ENCODE measurements around the gene IGF1R.

IGF1R gene

DNA sequence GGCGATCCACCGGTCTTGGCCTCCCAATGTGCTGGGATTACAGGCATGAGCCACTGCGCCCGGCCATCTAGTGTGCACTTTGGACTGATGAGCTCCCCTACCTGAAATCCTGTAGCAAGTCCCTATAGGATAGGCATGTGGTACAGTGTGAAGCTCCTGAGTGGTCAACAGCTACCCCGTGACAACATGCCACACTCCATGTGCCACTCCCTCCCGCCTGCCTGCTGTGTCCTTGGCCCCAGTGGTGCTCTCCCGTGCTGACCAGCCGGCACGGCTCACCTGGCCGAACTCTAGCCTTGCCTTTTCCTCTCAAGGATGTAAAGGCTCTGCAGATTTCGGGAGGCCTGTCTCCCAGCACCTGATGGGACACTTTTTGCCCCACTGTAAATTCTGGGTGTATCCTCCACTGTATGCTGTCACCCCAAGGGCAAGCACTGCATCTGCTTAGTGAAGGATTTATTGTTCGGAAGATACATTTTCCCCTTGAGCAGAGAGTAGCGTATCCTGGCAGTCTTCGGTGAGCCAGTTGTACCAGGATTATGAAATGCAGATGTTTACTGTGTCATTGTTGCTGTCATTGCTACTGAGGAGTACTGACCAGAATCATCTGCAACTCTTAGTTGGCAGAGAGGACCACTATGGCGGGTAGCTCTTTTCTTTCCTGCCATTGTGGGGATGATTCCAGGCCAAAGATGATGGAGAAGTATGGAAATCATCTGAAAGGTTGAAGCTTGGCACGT lies 64.7 kb downstream of the IGF1R start:
- DNase-seq: no peak

DNA sequence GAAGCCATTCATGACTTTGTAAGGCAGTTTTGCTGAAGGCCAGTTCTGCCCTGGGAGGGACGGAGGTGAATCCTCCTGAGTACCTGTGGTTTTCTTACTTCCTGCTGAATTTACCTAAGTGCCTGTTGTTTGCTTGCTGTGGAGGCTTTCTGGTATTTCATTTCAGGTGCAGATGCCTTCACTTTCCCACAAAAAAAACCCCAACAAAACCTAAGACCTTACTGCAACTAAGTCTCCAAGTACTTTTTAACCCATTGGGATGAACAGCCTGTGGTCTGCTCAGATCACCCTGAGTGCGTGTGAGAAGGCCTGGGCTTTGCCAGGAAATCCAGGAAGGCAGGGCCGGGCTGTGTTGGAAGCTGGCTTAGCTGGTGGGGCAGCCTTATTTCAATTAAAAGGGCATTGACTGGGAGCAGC lies 65.3 kb downstream of the IGF1R start:
- no peak for DNase-seq

DNA sequence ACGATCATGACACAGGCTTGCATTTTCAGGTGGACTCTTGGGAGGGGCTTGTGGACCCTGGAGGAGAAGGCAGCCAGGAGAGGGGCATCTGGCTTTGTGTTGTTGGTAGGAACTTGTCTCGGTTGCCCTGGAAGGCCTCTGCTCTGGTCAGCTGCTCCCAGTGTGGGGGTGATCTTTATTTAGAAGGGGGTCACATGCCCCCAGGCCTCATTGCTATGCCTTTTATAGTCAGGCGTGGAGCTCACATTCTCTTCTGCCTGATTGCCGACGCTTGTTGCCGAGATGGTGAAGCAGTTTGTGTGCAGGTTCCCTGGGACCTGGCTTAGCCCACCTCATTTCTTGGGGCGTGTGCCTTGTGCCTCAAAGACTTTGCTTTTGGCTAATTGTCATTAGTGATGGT lies 66.6 kb downstream of the IGF1R start:
- no peak for DNase-seq

DNA sequence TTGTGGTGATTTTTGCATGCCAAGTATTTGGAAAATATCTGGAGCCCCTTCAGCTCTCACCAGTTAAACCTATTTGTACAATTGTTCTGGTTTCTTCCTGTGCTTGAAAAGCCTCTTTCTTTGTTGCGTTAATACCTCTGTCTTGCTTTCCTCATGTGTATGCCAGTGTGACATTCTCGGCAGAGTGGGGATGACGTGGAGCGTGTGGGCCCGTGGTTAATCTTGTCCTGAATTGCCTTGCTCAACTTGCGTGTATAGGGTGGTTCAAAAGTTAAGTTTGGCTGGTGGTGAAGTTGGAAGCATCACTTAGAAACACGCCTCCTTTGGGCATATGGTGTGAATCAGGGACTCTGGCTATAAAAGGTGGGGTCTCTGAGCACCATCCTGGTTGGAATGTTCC lies 67.1 kb downstream of the IGF1R start:
- DNase-seq: no peak

DNA sequence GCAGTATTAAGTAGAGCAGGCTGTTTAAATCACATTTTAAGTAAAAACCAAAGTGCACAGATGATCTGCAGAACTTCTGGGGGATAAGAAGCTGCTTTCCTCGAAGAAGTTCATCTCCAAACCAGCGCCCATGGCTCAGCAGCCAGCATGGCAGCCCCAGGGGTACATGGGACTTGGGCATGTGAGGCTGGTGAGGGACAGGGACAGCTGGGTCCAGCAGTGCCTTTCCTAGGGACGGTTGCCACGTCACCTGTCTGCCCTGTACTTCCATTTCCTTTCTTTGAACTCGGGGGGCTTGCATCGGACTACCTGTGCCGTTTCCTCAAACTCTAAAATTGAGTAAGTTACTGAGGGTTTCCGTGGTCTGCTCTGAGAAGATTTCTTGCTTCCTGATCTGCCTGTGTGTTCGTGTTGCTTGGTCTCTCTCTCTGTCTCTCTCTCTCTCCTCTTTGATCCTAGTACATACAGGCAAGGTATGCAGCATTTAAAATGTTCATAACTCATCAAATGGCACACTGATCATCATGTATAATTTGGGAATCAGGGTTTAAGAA lies 67.6 kb downstream of the IGF1R start:
- DNase-seq: no peak

DNA sequence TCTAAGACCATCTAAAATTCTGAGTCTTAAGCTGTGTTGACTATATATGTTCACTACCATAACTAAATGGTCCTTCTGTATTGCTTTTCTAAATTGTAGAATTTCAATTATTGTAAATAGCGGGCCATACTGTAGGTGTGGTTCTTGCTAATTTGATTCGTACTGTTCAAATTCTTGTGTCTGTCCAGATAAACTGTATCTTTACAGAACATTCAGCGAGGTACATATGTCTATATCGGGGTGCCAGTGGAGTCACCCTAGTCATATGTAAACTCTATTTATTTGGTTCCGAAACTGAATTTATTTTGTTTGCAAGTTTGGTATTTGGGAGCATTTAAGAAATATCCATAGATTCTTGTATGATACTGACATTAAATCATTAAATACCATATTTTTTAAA lies 69.0 kb downstream of the IGF1R start:
- DNase-seq: no peak

DNA sequence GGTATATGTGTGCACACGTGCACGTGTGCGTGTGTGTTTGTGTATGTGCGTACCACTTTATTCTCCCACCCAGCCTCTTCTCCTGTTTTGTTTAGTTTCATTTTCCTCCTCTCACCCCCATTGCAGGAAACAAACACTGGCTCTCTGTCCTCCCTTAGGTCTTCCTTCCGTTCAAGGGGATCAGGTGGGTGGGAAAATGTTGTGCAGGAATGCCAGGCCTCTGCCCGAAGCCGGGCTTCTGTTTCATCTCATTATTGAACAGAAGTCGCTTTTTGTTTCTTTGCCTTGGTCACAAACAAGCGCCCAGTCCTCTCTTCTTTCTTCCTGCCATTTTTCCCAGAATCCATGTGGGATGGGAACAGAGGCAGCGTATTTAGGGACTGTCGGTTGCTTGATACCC lies 69.6 kb downstream of the IGF1R start:
- no peak for DNase-seq

DNA sequence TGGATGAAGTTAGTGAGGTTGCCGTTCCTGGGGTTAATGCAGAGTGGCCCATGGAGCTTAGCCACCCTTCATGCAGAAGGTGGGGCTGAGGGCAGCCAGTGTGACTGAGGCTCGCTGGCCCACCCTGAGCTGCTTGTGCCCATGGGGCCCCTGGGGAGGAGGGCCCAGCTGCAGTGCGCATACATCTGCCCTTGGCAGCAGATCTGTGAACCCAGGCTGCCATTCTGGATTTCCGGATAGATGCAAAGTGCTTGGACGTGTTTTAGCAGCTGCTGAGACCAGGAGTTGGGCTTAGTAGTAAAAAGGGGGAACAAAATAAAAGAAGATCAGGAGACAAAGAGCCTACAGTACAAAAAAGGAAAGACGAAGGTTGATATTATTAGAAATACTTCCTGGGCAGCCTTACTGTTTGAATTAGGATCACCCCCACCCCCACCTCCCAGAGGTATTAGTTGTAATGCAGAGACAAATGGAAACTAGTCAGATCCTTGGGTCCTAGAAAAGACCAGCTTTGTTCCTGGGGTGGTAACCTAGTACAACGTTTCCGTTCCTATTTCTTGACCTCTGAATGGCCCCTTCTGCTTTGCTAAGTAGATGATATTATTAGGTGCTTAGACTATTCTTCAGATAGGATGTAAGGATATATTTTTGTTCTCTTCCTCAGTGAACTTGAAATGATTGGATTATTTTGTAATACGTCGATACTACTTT lies 70.2 kb downstream of the IGF1R start:
- peak; percentile 34 for DNase-seq

DNA sequence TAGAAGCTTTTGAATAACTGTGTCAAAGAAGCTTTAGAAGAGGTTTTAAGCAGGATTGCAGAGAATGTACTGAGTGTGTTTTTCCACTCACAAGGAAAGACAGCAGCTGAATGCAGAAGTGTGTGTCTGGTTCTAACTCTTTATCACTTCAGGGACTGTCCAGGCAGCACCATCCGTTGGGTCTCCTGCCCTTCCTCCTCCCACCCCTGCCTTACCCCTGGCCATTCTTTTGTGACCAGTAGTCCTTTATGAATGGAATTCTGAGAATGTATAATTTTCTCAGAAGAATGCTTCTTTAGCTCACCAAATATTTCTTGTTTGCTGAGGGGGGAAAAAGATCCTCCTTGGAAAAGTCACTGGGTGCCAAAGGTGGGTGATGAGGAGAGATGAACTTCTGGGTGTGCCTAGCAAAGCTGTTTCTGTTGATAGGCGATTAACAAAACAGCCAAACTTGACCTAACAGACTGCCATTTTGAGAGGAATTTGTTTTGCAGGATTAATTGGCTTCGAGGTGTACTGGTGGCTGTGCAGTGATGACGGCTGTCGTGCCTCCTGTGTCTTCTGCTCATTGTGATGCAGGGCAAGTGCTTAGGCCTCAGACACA lies 70.9 kb downstream of the IGF1R start:
- no peak for DNase-seq

DNA sequence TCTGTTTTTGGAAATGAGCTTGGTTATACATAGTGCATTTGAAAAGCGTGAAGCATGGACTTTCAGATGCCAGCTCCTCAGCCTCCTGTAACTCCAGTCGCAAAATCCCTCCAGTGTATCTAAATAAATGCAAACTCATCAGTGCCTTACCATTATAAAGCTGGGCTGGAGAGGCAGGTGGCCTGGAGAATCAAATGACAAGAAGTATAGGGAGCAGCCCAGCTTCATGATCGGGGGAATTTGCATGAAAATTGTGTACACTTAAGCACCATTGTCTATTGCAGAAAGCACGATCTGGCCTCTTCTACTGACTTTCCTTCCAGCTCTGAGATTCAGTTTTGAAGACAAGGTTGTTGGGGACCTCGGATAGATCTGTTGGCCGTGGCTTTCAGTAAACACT lies 71.7 kb downstream of the IGF1R start:
- DNase-seq: no peak

DNA sequence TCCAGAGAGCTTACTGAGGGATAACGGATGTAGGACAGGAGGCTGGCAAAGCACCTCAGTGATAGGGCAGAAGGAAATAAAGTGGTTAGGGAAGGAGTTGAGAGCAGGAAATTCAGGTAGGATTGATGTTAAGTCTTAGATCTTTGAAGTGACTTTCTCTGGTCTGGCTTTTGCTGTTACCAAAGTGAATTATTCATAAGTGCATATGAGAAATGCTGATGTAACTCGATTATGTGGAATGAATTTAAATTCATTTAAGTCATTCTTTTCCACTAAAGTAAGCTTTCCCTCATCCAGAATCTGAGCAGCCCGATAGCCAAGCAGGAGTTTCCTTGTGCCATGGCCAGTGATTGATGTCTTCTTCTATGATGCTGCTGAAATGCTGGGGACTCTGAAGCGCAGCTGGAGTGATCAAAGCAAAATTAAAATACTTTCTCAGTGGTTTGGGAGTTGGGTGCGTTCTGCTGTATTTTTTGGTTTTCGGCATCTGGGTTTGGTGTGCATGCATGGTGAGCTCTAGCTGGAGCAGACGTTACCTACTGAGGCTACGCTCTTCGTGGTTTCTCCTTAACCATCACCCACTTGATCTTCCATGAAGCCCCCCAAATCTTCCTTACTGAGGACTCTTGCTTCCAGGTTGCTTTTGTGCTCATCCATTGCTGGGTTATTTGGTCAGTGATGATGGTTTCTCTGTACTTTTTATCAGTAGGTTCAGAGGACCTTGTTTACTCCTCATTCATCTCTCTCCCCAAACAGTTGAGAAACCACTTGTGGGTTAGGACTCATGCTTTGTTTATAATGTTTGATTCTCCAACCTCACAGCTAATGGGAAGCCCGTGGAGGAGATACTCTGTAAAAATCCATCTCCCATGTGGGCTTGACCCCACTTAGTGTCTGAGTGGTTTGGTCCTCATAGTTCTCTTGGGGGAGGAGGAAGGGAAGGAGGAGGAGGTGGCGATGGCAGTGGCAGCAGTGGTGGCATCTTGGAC lies 72.5 kb downstream of the IGF1R start:
- DNase-seq: no peak

DNA sequence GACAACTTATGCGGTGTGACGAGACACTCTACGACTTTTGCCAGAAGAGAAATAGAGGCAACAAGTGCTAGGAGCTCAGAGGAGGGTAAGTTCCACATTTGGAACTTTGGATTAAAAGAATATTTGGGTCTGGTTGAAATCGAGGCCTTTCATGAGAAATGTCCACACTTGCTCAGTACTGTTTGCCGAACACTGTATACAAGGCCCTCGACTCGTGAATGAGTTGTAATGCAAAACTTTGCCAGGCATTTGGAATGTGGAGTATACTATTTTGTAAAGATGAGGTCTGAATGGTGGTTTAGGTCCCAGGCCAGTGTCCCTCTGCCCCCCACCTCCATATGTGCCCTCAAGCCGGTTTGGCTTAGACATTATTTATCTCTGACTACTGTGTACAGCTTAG lies 73.9 kb downstream of the IGF1R start:
- no peak for DNase-seq

DNA sequence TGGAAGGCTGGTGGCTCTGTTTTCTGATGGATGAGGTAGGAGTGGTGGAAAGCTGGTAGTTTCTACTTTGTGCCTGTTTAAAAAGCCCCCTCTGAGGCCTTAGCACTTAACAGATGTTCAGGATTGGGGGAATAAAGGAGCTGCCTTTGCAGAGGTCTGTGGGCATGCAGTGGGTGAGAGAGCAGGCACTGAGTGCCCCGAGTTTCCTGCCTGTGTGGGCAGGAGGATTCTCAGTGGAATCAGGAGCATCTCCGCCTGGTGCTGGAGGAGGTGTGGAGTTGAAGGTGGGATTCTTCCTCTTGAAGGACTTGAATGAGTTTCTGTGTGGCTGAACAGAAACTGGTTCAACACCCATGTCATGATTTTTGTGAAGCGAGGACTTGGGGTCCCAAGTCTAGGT lies 74.3 kb downstream of the IGF1R start:
- no peak for DNase-seq

DNA sequence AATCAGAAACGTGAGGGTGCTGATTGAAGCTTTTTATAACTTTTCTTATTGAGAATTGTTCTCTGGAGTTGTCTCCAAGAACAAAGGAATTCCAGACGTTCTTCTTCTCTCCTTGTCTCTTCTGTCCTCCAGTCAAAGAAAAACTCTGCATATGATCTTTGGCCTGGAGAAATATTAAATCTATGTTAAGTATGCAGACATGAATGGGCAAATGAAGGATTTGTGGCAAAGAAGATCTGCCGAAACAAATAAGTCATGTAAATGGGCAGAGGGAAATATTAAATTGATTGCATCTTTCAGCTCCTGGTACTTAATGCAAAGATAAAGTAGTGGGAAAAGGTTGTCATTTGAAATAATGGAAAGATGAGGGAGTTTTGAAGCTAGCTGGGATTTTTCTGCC lies 74.9 kb downstream of the IGF1R start:
- DNase-seq: no peak

DNA sequence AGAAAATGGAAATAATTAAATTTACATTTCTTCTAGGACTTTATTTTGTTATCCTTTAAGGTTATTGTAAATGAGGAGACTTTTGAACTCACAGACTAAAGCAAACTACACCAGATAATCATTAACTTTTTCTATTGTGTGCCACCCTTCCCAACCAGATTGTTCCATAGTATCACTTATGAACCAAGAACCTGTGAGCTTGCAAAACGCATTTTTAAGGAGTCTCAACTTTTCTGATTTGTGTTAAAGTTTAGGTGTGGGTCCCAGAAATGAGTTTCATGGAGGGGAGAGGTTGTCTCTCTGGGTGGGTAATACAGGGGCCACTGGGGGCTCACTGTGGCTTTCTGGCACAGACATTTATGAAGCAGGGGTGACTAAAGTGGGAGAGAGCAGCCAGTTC lies 75.7 kb downstream of the IGF1R start:
- DNase-seq: no peak

DNA sequence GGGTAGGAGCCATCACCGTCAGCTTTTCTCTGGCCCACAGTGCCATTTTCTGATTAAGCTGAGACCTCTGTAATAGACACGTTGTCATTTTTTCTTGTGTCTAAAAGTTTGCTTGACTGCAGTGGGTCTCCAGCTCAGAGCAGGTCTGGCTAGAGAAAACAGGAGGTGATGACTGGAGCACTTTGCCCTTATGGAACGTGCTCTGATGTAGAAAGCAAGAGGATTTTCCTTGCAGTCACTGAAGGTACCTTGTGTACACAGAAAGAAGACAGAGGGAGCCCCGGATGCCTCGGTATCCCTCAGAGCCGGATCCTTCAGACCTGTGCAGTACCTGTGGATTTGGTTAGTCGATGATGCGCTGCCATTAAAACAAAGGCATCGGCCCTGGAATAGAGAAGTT lies 76.2 kb downstream of the IGF1R start:
- no peak for DNase-seq

DNA sequence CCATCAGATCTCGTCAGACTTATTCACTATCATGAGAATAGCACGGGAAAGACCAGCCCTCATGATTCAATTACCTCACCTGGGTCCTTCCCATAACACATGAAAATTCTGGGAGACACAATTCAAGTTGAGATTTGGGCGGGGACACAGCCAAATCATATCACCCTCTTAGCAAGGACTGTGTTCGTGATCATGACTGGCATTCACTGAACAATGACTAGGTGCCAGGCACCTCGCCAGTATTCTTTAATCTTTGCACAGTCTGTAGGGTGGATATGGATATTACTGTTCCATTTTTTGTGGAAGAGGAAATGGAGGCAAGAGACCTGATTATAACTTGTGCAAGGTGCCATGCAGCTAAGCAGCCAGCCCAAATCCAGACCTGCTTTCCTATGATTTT lies 77.5 kb downstream of the IGF1R start:
- no peak for DNase-seq

DNA sequence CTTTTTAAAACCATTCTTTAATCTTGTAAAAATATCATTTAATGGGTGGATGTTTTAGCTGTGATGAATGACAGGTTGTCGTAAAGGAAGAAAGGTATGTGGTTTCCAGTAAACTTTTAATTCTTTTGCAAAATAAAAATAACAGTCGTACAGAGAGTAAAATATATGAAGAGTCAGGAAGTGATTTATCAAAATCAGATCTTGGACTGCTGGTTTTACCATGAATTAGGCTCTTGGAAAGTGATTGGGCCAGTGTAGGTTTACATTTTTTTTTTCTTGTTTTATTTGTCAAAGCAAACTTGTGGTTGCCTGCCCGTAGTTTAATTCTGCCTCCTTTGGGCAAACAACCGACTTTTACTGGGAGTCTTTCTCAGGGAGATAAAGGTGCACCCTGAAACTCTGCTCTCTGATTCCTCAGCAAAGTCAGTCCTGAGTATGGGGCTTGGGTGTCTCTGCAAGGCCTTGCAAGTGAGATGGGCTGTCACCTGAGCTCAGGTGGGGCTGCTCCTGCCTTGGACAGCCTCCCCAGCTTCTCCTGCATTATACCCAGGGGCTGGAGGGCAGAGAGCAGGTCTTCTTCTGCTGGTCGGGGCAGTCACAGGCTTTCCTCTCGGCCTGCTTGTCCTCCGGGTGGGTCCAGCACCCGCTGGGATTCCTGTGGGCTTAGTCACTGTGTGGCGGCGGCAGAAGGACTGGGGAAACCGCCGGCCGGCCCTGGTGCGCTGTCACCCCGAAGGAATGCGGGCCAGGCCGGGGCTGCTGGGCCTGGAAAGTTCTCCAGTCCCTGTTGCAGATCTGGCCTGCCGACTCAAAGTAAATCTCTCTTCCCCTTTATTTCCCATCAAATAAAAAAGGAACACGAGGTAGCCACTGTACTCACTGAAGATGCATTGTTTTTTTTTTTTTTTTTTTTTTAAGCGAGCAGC lies 79.0 kb downstream of the IGF1R start:
- peak; percentile 85 for DNase-seq

DNA sequence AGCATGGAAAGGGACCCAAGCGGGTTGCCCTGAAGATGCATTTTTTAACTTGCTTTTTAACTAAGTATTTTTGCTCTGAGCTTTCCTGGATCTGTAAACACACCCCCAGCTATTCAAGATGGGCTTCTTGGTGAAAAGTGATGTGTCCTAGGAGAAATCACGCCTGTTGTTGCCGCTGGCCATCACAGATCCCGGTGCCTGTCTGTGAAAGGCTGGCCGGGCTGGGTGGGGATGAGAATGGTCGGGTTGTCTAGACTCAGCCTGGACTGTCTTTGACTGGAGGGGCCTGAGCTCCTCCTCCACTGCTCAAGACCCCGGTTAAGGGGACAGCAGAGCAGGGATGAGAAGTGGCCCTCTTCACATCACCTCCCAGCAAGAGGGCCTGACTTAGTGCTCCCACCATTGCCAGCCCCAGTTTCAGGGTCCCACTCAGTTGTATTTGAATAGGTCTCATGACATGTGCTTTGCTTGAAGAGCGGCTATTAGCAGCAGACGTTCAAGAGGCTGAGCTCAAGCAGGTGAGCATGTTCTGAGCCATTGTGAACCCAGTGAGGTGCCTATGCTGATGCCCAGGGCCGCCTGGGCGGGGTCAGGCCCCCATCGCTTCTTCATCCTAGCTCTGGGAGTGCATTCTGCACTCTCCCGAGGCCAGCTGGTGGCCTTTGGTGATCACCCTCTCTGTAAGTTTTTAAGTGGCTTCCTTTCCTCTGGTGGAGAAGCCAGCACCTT lies 79.9 kb downstream of the IGF1R start:
- no peak for DNase-seq

DNA sequence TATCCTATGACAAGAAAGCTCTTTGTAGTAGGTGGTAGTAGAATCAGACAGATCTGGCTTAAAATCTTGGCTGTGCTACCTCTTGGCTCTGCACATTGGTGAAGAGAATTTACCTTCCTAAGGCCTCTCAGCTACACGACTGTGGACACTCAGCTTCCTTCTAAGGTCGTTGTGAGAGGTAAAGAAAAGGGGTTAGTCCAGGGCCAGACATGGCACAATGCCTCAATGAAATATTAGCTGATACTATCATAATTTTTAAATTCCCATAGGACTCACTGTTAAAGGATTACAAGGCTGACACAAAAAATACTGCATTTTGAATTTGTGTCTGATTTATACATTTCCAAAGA lies 80.4 kb downstream of the IGF1R start:
- DNase-seq: no peak

DNA sequence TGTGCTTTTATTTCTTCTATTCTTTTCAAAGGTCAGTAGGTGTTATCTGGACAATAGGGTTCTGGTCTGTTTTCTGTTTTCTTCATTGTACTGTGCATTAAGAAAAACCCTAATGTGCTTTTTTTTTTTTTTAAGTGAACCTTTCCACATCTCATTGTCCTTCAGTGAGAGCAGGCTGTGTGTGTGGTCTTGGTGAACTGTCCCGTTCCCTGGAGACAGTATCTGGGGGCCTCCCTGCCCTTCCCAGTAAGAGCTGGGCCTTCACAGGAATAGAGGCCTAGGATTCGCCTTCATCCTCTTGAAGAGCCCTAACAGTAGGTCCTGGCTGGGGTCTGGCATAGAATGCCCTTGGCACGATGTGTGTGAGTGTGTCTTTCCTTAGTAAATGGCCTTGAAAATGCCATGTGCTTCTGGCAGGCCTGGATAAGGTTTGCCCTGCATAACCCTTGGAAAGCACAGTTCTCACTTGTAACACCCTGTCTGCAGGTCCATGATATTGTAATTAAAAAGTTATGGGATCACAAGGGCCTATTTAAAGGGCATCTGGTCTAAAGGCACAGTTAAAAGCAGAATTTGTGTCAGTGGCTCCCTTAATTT lies 81.2 kb downstream of the IGF1R start:
- DNase-seq: no peak

All from right hindlimb (tissue), 1 donor.